Nephron progenitor cell (in vitro differentiated cells): ENCODE data around the gene NIM1K.
"Not testable (repeated sequence)": the region's sequence is repeated elsewhere in the genome, so short reads cannot be mapped to it uniquely, and the experiment has no call there.

Experiments
- DNase-seq: peaks from one replicate; pipeline ENCODE4 v3.0.0; 2021
- H3K27ac Mint-ChIP-seq: 2 replicates; pipeline ENCODE4 v1.8.0; 2021; ENCODE audit warnings: mild to moderate bottlenecking, moderate library complexity, mixed read lengths
- H3K27me3 Mint-ChIP-seq: 2 replicates; pipeline ENCODE4 v1.8.0; 2021; ENCODE audit warnings: mild to moderate bottlenecking, low read depth, mixed read lengths; ENCODE audit not compliant: poor library complexity
- H3K36me3 Mint-ChIP-seq: 2 replicates; pipeline ENCODE4 v1.8.0; 2021; ENCODE audit warnings: low read depth, mixed read lengths
- H3K4me1 Mint-ChIP-seq: 2 replicates; pipeline ENCODE4 v1.8.0; 2021; ENCODE audit warnings: mixed read lengths
- H3K4me3 Mint-ChIP-seq: 2 replicates; pipeline ENCODE4 v1.8.0; 2021; ENCODE audit warnings: mild to moderate bottlenecking, moderate library complexity, mixed read lengths
- H3K9me3 Mint-ChIP-seq: 2 replicates; pipeline ENCODE4 v1.8.0; 2021; ENCODE audit warnings: mild to moderate bottlenecking, moderate library complexity, mixed read lengths
- TF ChIP-seq, protein P1 (sequence below): fragments of 200-600 bp; sonication (generic); IDR thresholded peaks from 2 replicates; pipeline ENCODE4 v1.5.0; 2021; ENCODE audit warnings: antibody characterized with exemption

The NIM1K gene

DNA sequence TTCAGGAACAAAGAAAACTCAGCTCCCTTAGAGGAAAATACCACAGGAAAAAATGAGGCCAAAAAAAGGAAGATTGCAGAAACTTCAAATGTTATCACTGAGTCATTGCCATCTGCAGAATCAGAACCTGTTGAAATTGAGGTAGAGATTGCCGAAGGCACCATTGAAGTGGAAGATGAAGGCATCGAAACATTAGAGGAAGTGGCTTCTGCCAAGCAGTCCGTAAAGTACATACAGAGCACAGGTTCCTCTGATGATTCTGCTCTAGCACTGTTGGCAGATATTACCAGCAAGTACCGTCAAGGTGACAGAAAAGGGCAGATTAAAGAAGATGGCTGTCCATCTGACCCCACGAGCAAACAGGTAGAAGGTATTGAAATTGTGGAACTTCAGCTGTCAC, 30.8 kb upstream of the NIM1K start:
- no peak for DNase-seq
- Mint-ChIP-seq H3K36me3 (peaks cover 77% of the 10 kb centered on the region), H3K4me1 (peaks cover 5% of the 10 kb centered on the region), H3K27ac (peak overlapping the region; percentile 86), H3K4me3 (no peak overlapping the region), H3K27me3 (peaks cover 2% of the 10 kb centered on the region), H3K9me3 (no peaks in the 10 kb centered on the region)
- TF ChIP-seq, protein P1, sequence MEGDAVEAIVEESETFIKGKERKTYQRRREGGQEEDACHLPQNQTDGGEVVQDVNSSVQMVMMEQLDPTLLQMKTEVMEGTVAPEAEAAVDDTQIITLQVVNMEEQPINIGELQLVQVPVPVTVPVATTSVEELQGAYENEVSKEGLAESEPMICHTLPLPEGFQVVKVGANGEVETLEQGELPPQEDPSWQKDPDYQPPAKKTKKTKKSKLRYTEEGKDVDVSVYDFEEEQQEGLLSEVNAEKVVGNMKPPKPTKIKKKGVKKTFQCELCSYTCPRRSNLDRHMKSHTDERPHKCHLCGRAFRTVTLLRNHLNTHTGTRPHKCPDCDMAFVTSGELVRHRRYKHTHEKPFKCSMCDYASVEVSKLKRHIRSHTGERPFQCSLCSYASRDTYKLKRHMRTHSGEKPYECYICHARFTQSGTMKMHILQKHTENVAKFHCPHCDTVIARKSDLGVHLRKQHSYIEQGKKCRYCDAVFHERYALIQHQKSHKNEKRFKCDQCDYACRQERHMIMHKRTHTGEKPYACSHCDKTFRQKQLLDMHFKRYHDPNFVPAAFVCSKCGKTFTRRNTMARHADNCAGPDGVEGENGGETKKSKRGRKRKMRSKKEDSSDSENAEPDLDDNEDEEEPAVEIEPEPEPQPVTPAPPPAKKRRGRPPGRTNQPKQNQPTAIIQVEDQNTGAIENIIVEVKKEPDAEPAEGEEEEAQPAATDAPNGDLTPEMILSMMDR = no peak

DNA sequence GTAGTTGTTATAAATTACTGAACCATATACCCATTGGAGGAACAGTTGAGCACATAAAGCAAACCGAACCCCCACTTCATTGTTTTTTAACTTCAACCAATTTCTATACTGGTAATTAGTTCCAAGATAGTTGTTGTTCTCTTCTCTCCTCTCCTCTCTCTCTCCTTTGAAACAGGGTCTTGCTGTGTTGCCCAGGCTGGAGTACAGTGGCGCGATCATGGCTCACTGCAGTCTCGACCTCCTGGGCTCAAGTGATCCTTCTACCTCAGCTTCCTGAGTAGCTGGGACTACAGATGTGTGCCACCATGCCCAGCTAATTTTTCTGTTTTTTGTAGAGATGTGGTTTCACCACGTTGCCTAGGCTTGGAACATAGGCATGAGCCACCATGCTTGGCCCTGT, 27.2 kb upstream of the NIM1K start:
- H3K27me3 Mint-ChIP-seq, H3K9me3 Mint-ChIP-seq, H3K4me1 Mint-ChIP-seq, H3K4me3 Mint-ChIP-seq, H3K27ac Mint-ChIP-seq, DNase-seq: not testable (repeated sequence)
- peaks cover 66% of the 10 kb centered on the region for H3K36me3 Mint-ChIP-seq

DNA sequence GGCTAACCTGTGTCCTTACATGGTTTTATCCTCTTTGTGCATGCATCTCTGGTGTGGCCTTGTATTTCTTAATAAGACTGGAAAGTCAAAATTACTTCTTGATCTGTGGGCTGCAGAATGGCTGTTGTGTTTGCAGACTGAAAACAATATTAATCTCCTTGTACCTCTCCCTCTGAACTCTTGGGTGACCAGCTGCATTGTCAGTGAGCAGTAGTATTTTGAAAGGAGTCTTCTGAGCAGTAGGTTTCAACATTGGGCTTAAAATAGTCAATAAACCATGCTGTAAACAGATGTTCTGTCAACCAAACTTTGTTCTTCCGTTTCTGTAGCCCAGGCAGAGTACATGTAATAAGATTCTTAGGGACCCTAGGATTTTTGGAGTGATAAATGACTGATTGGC, 26.7 kb upstream of the NIM1K start:
- H3K4me1 Mint-ChIP-seq = peaks cover 5% of the 10 kb centered on the region
- H3K27ac Mint-ChIP-seq = no peak overlapping the region
- TF ChIP-seq, protein P1 = no peak
- peaks cover 69% of the 10 kb centered on the region for H3K36me3 Mint-ChIP-seq
- DNase-seq = no peak
- H3K4me3 Mint-ChIP-seq = no peak overlapping the region
- H3K27me3 Mint-ChIP-seq = peaks cover under 1% of the 10 kb centered on the region
- H3K9me3 Mint-ChIP-seq = no peaks in the 10 kb centered on the region

DNA sequence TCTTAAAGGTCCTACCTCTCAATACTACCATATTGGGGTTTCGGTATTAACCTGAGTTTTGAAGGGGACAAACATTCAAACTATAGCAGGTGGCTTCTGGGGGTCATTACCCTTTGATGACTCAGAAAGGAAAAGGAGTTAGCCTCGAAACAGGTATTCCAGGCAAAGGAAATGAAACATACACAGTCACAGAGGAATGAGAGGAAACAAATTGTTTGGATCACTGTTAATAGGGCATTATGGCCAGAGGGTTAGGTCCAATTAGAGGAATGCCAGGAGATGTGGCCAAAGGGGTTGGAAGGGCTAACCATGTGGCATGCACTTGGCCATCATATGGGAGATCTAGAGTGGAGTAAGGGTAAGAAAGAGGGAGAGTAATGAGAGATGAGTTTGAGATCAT, 23.9 kb upstream of the NIM1K start:
- Mint-ChIP-seq H3K9me3 (no peaks in the 10 kb centered on the region), H3K4me1 (peaks cover 5% of the 10 kb centered on the region), H3K4me3 (no peak overlapping the region), H3K27ac (peak overlapping the region; percentile 70), H3K27me3 (peaks cover 3% of the 10 kb centered on the region), H3K36me3 (peaks cover 75% of the 10 kb centered on the region)
- no peak for DNase-seq
- TF ChIP-seq, protein P1 = no peak

DNA sequence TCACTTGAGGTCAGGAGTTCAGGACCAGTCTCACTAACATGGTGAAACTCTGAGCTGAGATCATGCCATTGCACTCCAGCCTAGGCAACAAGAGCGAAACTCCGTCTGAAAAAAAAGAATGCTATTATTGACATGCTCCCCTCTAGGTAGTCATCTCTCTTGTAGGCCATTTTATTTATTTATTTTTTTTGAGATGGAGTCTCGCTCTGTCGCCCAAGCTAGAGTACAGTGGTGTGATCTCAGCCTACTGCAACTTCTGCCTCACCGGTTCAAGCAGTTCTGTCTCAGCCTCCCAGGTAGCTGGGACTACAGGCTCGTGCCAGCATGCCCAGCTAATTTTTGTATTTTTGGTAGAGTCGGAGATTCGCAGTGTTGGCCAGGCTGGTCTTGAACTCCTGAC, 20.6 kb upstream of the NIM1K start:
- no peaks in the 10 kb centered on the region for H3K4me1 Mint-ChIP-seq
- no peak for DNase-seq
- peaks cover 74% of the 10 kb centered on the region for H3K36me3 Mint-ChIP-seq
- TF ChIP-seq, protein P1 = no peak
- H3K27ac Mint-ChIP-seq = peak overlapping the region; percentile 36
- H3K9me3 Mint-ChIP-seq = no peaks in the 10 kb centered on the region
- H3K27me3 Mint-ChIP-seq = peaks cover 3% of the 10 kb centered on the region
- H3K4me3 Mint-ChIP-seq = no peak overlapping the region

DNA sequence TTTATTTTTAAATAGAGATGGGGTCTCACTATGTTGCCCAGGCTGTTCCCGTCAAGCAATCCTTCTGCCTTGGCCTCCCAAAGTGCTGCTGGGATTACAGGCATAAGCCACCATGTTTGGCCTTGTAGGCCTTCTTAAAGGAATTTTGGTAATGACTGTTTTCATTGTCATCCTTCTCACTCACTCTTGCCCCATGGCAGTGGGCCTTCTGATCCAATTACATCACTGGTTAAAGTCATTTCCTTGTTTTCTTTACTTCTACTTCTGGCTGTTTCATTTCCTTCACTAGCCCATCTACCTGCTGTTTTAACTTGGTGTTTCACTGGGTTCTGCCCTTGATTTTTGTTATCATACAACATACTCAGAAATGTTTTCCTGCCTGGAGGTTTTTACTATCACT, 20.1 kb upstream of the NIM1K start:
- peaks cover 3% of the 10 kb centered on the region for H3K27me3 Mint-ChIP-seq
- no peaks in the 10 kb centered on the region for H3K9me3 Mint-ChIP-seq
- no peak overlapping the region for H3K27ac Mint-ChIP-seq
- peaks cover 74% of the 10 kb centered on the region for H3K36me3 Mint-ChIP-seq
- H3K4me1 Mint-ChIP-seq = no peaks in the 10 kb centered on the region
- TF ChIP-seq, protein P1 = no peak
- no peak for DNase-seq
- no peak overlapping the region for H3K4me3 Mint-ChIP-seq
